Smooth muscle cell (in vitro differentiated cells): ENCODE measurements around the gene GSTO1. TPM values are rescaled to one million over a fixed set of nuclear protein-coding genes. Genes with fewer than 3 reads are reported as not detected.
A peak's percentile ranks its signal among the peaks of the same experiment; 100 is the strongest.

Experiments used
- DNase-seq: peaks from one replicate; lab custom pipeline; 2025; ENCODE audit not compliant: unreplicated experiment; lab: John Stamatoyannopoulos, UW
- H2AFZ ChIP-seq: fragments of 200-600 bp; sonication (generic); 2 replicates; pipeline ENCODE4 v1.6.0; 2016; ENCODE audit warnings: antibody characterized with exemption, low read depth, mild to moderate bottlenecking
- H3F3A ChIP-seq: fragments of 200-600 bp; sonication (generic); 2 replicates; pipeline ENCODE4 v1.6.0; 2017; ENCODE audit warnings: antibody characterized with exemption, low read depth
- H3K27ac ChIP-seq: fragments of 200-600 bp; sonication (generic); 2 replicates; pipeline ENCODE4 v1.5.1; 2016; ENCODE audit warnings: low read depth, mild to moderate bottlenecking
- H3K27me3 ChIP-seq: fragments of 200-600 bp; sonication (generic); 2 replicates; pipeline ENCODE4 v1.6.1; 2016; ENCODE audit warnings: low read depth, mild to moderate bottlenecking
- H3K36me3 ChIP-seq: fragments of 200-600 bp; sonication (generic); 2 replicates; pipeline ENCODE4 v1.5.1; 2016; ENCODE audit warnings: low read depth
- H3K4me1 ChIP-seq: fragments of 200-600 bp; sonication (generic); 2 replicates; pipeline ENCODE4 v1.5.1; 2016; ENCODE audit warnings: low read depth
- H3K4me2 ChIP-seq: fragments of 200-600 bp; sonication (generic); 2 replicates; pipeline ENCODE4 v1.6.0; 2016; ENCODE audit warnings: mild to moderate bottlenecking
- H3K4me3 ChIP-seq: fragments of 200-600 bp; sonication (generic); 2 replicates; pipeline ENCODE4 v1.5.1; 2016; ENCODE audit warnings: mild to moderate bottlenecking
- H3K79me2 ChIP-seq: fragments of 200-600 bp; sonication (generic); 2 replicates; pipeline ENCODE4 v1.6.0; 2016; ENCODE audit warnings: low read depth, mild to moderate bottlenecking
- H3K9ac ChIP-seq: fragments of 200-600 bp; sonication (generic); 2 replicates; pipeline ENCODE4 v1.6.0; 2016; ENCODE audit warnings: low read depth
- H3K9me3 ChIP-seq: fragments of 200-600 bp; sonication (generic); replicated peaks from 2 replicates; pipeline ENCODE4 v1.5.1; 2016; ENCODE audit warnings: low read depth
- H4K20me1 ChIP-seq: fragments of 200-600 bp; sonication (generic); 2 replicates; pipeline ENCODE4 v1.6.0; 2016; ENCODE audit warnings: low read depth
- WGBS: methylation state at CpG from one replicate; pipeline ENCODE4 v1.1.7; 2016; ENCODE audit warnings: low lambda C conversion rate; 5-methylcytosine and 5-hydroxymethylcytosine counted together
- polyA plus RNA-seq: library from polyadenylated mRNA; unstranded; fragments of >200 nt; fragmentation: Nextera tagmentation; extraction: Ambion mirVana; gene quantifications from 2 replicates; pipeline ENCODE4 v1.2.1, GENCODE V29; 2016
- total RNA-seq: library from RNA; depleted of rRNA; stranded (reverse); fragments of >200 nt; gene quantifications from 2 replicates; pipeline ENCODE4 v1.2.3, GENCODE V29; 2014
- TF ChIP-seq, protein P1 (sequence below): fragments of 200-600 bp; sonication (generic); IDR thresholded peaks from 2 replicates; pipeline ENCODE4 v1.5.1; 2017; ENCODE audit warnings: borderline replicate concordance, mild to moderate bottlenecking, antibody characterized with exemption; ENCODE audit not compliant: insufficient read depth, poor library complexity, severe bottlenecking

The GSTO1 gene
- total and polyA plus RNA-seq, 2 experiments from 2014 or later, result 293 to 440 TPM

GRCh38 chr10:104251443-104251842, 3.2 kb upstream of the GSTO1 start:
- Histone ChIP-seq H4K20me1 (peaks cover 10% of the 10 kb centered on the region), H2AFZ (no peak overlapping the region), H3K4me1 (peaks cover 19% of the 10 kb centered on the region), H3K79me2 (peaks cover 17% of the 10 kb centered on the region), H3K9me3 (no peaks in the 10 kb centered on the region), H3K9ac (no peak overlapping the region), H3F3A (peaks cover 14% of the 10 kb centered on the region), H3K27ac (no peak overlapping the region), H3K4me2 (no peak overlapping the region), H3K4me3 (no peak overlapping the region), H3K36me3 (no peaks in the 10 kb centered on the region), H3K27me3 (no peaks in the 10 kb centered on the region)
- TF ChIP-seq, protein P1, sequence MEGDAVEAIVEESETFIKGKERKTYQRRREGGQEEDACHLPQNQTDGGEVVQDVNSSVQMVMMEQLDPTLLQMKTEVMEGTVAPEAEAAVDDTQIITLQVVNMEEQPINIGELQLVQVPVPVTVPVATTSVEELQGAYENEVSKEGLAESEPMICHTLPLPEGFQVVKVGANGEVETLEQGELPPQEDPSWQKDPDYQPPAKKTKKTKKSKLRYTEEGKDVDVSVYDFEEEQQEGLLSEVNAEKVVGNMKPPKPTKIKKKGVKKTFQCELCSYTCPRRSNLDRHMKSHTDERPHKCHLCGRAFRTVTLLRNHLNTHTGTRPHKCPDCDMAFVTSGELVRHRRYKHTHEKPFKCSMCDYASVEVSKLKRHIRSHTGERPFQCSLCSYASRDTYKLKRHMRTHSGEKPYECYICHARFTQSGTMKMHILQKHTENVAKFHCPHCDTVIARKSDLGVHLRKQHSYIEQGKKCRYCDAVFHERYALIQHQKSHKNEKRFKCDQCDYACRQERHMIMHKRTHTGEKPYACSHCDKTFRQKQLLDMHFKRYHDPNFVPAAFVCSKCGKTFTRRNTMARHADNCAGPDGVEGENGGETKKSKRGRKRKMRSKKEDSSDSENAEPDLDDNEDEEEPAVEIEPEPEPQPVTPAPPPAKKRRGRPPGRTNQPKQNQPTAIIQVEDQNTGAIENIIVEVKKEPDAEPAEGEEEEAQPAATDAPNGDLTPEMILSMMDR, result no peak
- WGBS, result 82% methylated on average over 6 of the region's 6 CpGs
- no peak for DNase-seq

DNA sequence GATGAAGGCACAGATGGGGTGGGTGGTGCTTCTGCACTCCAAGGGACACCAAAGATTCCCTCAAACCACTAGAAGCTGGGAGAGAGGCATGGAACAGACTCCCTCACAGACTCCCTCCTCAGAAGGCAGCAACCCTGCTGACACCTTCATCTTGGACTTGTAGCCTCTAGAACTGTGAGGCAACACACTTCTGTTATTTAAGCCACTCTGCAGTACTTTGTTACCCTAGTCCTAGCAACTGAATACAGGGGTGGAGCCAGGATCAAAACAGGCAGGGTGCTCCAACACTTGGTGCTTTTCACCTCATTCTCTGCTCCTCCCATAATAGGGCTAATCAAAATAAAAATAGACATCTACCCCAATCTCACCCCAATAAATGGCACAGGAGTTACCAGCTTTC, 2.3 kb upstream of the GSTO1 start:
- Histone ChIP-seq H3K27me3 (no peaks in the 10 kb centered on the region), H2AFZ (peak overlapping the region; percentile 44), H3K4me1 (peaks cover 23% of the 10 kb centered on the region), H3K9ac (no peak overlapping the region), H3K79me2 (peaks cover 26% of the 10 kb centered on the region), H3K9me3 (no peaks in the 10 kb centered on the region), H3K4me2 (no peak overlapping the region), H3K36me3 (no peaks in the 10 kb centered on the region), H3F3A (peaks cover 14% of the 10 kb centered on the region), H4K20me1 (peaks cover 19% of the 10 kb centered on the region), H3K4me3 (no peak overlapping the region), H3K27ac (peak overlapping the region; percentile 87)
- DNase-seq, result no peak
- TF ChIP-seq, protein P1, result no peak

- Histone ChIP-seq H3K4me2 (peak overlapping the region; percentile 97), H3K36me3 (no peaks in the 10 kb centered on the region), H3K4me1 (peaks cover 23% of the 10 kb centered on the region), H2AFZ (no peak overlapping the region), H4K20me1 (peaks cover 21% of the 10 kb centered on the region), H3K27me3 (no peaks in the 10 kb centered on the region), H3K79me2 (peaks cover 34% of the 10 kb centered on the region), H3K9ac (no peak overlapping the region), H3F3A (peaks cover 17% of the 10 kb centered on the region), H3K9me3 (no peaks in the 10 kb centered on the region), H3K27ac (peak overlapping the region; percentile 87), H3K4me3 (no peak overlapping the region)
- DNase-seq, result no peak
- 22% methylated on average over 2 of the region's 2 CpGs for WGBS
- TF ChIP-seq, protein P1, result no peak
These were observed 1.6 kb upstream of the GSTO1 start for GRCh38 chr10:104253106-104253505.

DNA sequence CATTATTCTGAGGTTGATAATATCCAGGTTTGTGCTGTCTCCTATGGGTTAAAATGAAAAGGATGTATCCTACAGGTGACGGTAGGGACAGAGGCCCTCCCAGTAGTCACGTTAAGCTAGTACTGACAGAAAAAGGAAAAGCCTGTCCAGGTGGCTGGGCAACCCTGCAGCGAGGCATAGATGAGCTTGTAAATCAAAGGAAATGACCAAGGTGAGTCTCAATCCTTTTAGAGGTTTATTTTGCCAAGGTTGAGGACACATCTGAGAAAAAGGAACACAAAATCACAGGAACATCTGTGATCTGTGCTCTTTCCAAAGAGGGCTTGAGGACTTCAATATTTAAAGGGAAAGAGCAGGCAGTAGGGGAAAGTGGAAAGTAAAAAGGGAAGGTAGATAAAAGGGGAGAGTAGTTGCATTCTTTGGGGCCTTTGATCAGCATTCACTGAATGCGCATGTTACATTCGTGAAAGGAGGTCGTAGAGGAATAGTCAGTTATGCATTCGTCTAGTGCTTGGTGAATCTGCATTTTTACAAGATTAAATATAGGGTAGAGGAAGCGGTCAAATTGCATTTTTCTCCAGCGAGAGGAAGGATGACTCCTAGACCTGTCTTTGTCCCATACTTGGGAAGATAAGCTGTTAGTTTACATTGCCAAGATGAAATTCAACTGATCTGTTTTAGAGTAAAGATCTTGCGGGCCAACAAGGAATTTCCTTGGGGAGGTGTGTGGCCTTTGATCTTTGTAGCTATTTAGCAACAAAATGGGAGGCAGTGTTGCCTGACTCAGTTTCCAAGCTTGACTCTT, 884 bp upstream of the GSTO1 start:
- Histone ChIP-seq H3K79me2 (peaks cover 41% of the 10 kb centered on the region), H3K9me3 (no peaks in the 10 kb centered on the region)
- WGBS, result 21% methylated on average over 10 of the region's 10 CpGs

More for the DNA sequence above, 884 bp upstream of the GSTO1 start:
- Histone ChIP-seq H3K9ac (peak overlapping the region; percentile 87), H3K4me1 (peaks cover 23% of the 10 kb centered on the region), H3K4me3 (peak overlapping the region; percentile 77), H3K4me2 (peak overlapping the region; percentile 97), H3K36me3 (no peaks in the 10 kb centered on the region), H3K27me3 (no peaks in the 10 kb centered on the region), H2AFZ (peak overlapping the region; percentile 70), H4K20me1 (peaks cover 21% of the 10 kb centered on the region), H3F3A (peaks cover 24% of the 10 kb centered on the region), H3K27ac (peak overlapping the region; percentile 87)
- TF ChIP-seq, protein P1, result no peak
- DNase-seq, result no peak
